SK-N-SH (cell line): ENCODE data around the gene NSUN5. TPM values are rescaled to one million over a fixed set of nuclear protein-coding genes. Genes with fewer than 3 reads are reported as not detected.
"Not testable (repeated sequence)": the region's sequence is repeated elsewhere in the genome, so short reads cannot be mapped to it uniquely, and the experiment has no call there.

Experiments
- CTCF ChIA-PET: fragments of 300-600, 350-600 bp; formaldehyde crosslinking; extraction: SDS; loops from one replicate; lab custom pipeline; 2021; lab: Yijun Ruan, JAX
- POLR2A ChIA-PET: fragments of 350-600 bp; sonication (Branson Sonifier 250); formaldehyde crosslinking; extraction: SDS; loops from one replicate; lab custom pipeline; 2020; ENCODE audit warnings: antibody characterized with exemption, inconsistent platforms; lab: Yijun Ruan, JAX
- DNase-seq: peaks from one replicate; pipeline ENCODE4 v3.0.0; 2012
- H2AFZ ChIP-seq: fragments of 200-600 bp; sonication (generic); 2 replicates; pipeline ENCODE4 v1.8.1; 2016; ENCODE audit warnings: antibody characterized with exemption, mild to moderate bottlenecking, low read depth
- H3F3A ChIP-seq: fragments of 200-600 bp; sonication (generic); replicated peaks from 2 replicates; pipeline ENCODE3; 2016; ENCODE audit warnings: antibody characterized with exemption, mild to moderate bottlenecking; ENCODE audit not compliant: insufficient read depth
- H3K27ac ChIP-seq, 2 experiments: fragments of 200-500 bp in 1 of 2; fragments of 200-600 bp in 1 of 2; sonication (Bioruptor generic) in 1 of 2; sonication (generic), shearing (Covaris generic) in 1 of 2; 2 replicates each; pipeline versions ENCODE4 v1.5.1 to v1.6.1; 2014 to 2016; ENCODE audit warnings: low read depth in 2 of 2, inconsistent platforms in 1 of 2, low read length in 1 of 2, mild to moderate bottlenecking in 1 of 2, mixed read lengths in 1 of 2
- H3K27me3 ChIP-seq: fragments of 200-600 bp; sonication (generic), shearing (Covaris generic); 2 replicates; pipeline ENCODE4 v1.6.1; 2016; ENCODE audit warnings: mixed run types; ENCODE audit not compliant: insufficient read depth
- H3K36me3 ChIP-seq, 2 experiments: fragments of 200-500 bp in 1 of 2; fragments of 200-600 bp in 1 of 2; sonication (Bioruptor generic) in 1 of 2; sonication (generic) in 1 of 2; replicated peaks in 1 of 2; 2 replicates each; pipeline versions ENCODE3 to v1.5.1; 2014 to 2016; ENCODE audit warnings: low read length in 1 of 2, mild to moderate bottlenecking in 1 of 2; ENCODE audit not compliant: insufficient read depth in 2 of 2, control insufficient read depth in 1 of 2
- H3K4me1 ChIP-seq, 2 experiments: fragments of 200-500 bp in 1 of 2; fragments of 200-600 bp in 1 of 2; sonication (Bioruptor generic) in 1 of 2; sonication (generic), shearing (Covaris generic) in 1 of 2; 2 replicates each; pipeline versions ENCODE4 v1.5.1 to v1.6.1; 2014 to 2016; ENCODE audit warnings: low read depth in 1 of 2, low read length in 1 of 2, mixed run types in 1 of 2; ENCODE audit not compliant: insufficient read depth in 2 of 2, control insufficient read depth in 1 of 2
- H3K4me2 ChIP-seq: fragments of 200-600 bp; sonication (generic), shearing (Covaris generic); 2 replicates; pipeline ENCODE4 v1.6.1; 2017; ENCODE audit warnings: mixed run types
- H3K4me3 ChIP-seq, 2 experiments: fragments of 200-500 bp in 1 of 2; fragments of 200-600 bp in 1 of 2; sonication (Bioruptor generic) in 1 of 2; sonication (generic), shearing (Covaris generic) in 1 of 2; 2 replicates each; pipeline versions ENCODE4 v1.5.1 to v1.8.1; 2014 to 2016; ENCODE audit warnings: low read depth in 2 of 2, inconsistent platforms in 1 of 2, low read length in 1 of 2, mild to moderate bottlenecking in 1 of 2, mixed read lengths in 1 of 2, moderate library complexity in 1 of 2
- H3K79me2 ChIP-seq: fragments of 200-600 bp; sonication (generic); 2 replicates; pipeline ENCODE4 v1.8.1; 2017; ENCODE audit warnings: mild to moderate bottlenecking; ENCODE audit not compliant: insufficient read depth
- H3K9ac ChIP-seq: fragments of 200-600 bp; sonication (generic); 2 replicates; pipeline ENCODE4 v1.6.1; 2017; ENCODE audit warnings: mixed run types
- H3K9me2 ChIP-seq: fragments of 200-600 bp; sonication (generic); 2 replicates; pipeline ENCODE4 v1.6.1; 2017; ENCODE audit warnings: mixed run types
- H3K9me3 ChIP-seq: fragments of 200-600 bp; sonication (generic); 2 replicates; pipeline ENCODE4 v1.6.1; 2017; ENCODE audit warnings: mixed run types, mild to moderate bottlenecking, moderate library complexity
- H4K20me1 ChIP-seq: fragments of 200-600 bp; sonication (generic); 2 replicates; pipeline ENCODE4 v1.6.1; 2017; ENCODE audit warnings: mild to moderate bottlenecking, mixed run types; ENCODE audit not compliant: insufficient read depth
- ELF1 ChIP-seq: IDR thresholded peaks from 2 replicates; pipeline ENCODE4 v1.4.0; 2012
- GABPA ChIP-seq: IDR thresholded peaks from 2 replicates; pipeline ENCODE4 v1.4.0; 2012; ENCODE audit warnings: low read depth, mild to moderate bottlenecking
- NRF1 ChIP-seq: IDR thresholded peaks from 2 replicates; pipeline ENCODE4 v1.6.1; 2012; ENCODE audit warnings: low read depth, mild to moderate bottlenecking, low read length
- RAD21 ChIP-seq: IDR thresholded peaks from 2 replicates; pipeline ENCODE4 v1.6.1; 2012; ENCODE audit warnings: mild to moderate bottlenecking, low read length
- TEAD4 ChIP-seq: IDR thresholded peaks from 2 replicates; pipeline ENCODE4 v1.4.0; 2012; ENCODE audit warnings: mild to moderate bottlenecking, borderline replicate concordance; ENCODE audit not compliant: insufficient read depth
- WGBS: methylation state at CpG from one replicate; pipeline ENCODE4 v1.1.6; 2017; ENCODE audit warnings: low lambda C conversion rate; 5-methylcytosine and 5-hydroxymethylcytosine counted together
- polyA plus RNA-seq, 3 experiments: library from polyadenylated mRNA; depleted of rRNA; stranded (reverse); fragments of >200 nt; gene quantifications; 2 replicates each; pipeline ENCODE4 v1.2.3, GENCODE V29; 2012
- TF ChIP-seq, protein P1 (sequence below): IDR thresholded peaks from 2 replicates; pipeline ENCODE4 v1.4.0; 2012; ENCODE audit warnings: low read depth, borderline replicate concordance
- TF ChIP-seq, protein P2 (sequence below): fragments of 200-600 bp; sonication (generic); IDR thresholded peaks from 2 replicates; pipeline ENCODE4 v1.6.1; 2017; ENCODE audit warnings: antibody characterized with exemption, mild to moderate bottlenecking, moderate library complexity

The NSUN5 gene
- polyA plus RNA-seq, 1 of the 3 experiments (the other 2 are of a cell fraction), result 59.2 TPM

DNA sequence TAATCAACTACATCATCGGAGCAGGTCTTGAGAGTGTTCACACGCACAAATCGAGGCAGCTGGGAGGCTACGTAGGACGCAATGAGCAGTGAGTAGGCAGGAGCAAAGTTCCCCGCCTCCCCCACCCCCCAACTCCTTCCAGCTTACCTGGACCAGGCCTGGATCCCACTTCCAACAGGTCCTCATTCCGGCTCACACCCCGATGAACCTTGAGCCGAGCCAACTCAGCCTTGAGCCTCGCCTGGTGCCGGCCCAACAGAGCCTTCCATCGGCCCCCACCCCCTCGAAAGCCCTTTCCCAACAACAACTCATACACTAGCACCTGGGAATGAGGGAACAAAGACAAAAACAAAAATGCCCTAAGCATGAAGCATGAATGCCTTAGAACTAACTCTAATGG is 1.2 kb downstream of the NSUN5 start:
- no peaks in the 10 kb centered on the region for H4K20me1 ChIP-seq
- H3K4me3 ChIP-seq, result peak overlapping the region; percentile 69 to 98; a peak in 3 of 4 replicates
- H3K9me3 ChIP-seq, result no peaks in the 10 kb centered on the region
- H3K9me2 ChIP-seq, result no peaks in the 10 kb centered on the region
- 96% methylated on average over 13 of the region's 13 CpGs for WGBS
- H3F3A ChIP-seq, result no peaks in the 10 kb centered on the region
- H3K4me2 ChIP-seq, result peak overlapping the region; percentile 94
- peaks cover 33% of the 10 kb centered on the region; the same call in 1 of the 2 replicates for H3K79me2 ChIP-seq
- H2AFZ ChIP-seq, result no peak overlapping the region
- ChIA-PET POLR2A (no interaction called here), CTCF (interaction anchor here (1.4 kb wide), 1 partner anchor 144 kb away, joined by 5 read pairs; no protein-coding TSS in a partner anchor)
- H3K27ac ChIP-seq, result no peak overlapping the region
- DNase-seq, result no peak
- no peaks in the 10 kb centered on the region for H3K27me3 ChIP-seq
- H3K9ac ChIP-seq, result no peak overlapping the region
- peaks cover 10 to 27% of the 10 kb centered on the region in 2 experiments for H3K36me3 ChIP-seq
- H3K4me1 ChIP-seq, result peaks cover 0 to 13% of the 10 kb centered on the region in 2 experiments; a peak in 1 of 4 replicates
- TF ChIP-seq NRF1, result no peak
- no peak for TF ChIP-seq TEAD4
- no peak for TF ChIP-seq ELF1
- TF ChIP-seq, protein P1, sequence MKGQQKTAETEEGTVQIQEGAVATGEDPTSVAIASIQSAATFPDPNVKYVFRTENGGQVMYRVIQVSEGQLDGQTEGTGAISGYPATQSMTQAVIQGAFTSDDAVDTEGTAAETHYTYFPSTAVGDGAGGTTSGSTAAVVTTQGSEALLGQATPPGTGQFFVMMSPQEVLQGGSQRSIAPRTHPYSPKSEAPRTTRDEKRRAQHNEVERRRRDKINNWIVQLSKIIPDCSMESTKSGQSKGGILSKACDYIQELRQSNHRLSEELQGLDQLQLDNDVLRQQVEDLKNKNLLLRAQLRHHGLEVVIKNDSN, result no peak
- no peak for TF ChIP-seq GABPA

DNA sequence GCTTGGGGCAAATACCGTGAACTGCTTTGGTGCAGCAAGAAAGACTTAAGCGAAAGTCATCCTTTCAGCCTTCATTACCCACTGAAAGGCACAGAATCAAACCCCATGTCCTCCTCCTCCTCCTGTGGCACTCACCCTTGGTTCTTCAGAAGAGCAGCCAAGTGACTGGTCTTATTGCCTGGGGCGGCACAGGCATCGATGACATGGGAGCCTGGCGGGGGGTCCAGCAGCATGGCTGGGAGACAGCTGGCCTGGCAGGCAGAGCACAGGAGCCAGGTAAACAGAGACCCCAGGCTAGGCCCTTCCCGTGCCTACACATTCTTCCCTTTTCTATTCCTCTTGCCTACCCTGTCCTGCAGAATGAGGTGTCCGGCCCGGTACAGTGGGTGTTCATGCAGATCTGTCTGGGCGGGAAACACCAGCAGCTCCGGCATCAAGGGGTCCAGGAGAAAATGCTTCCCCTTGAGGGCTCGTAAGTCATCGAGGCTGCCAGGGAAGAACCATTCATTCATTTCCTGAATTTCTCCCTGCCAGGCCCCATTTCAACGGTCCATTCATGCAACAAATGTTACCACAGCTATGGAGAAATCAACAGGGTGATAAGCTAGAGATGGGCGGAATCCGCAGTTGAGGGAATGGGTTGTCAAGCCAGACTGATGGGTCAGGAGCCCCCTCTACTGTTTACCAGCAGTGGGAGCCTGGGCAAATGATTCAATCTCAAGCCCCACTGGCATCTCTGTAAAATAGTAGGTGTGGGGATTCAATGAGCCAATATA is 3.8 kb downstream of the NSUN5 start:
- CTCF ChIA-PET, result interaction anchor here (0.7 kb wide), 1 partner anchor 217 kb away, joined by 3 read pairs; the partner anchor contains the start of gene BAZ1B
- POLR2A ChIA-PET, result not testable (repeated sequence)

More for the DNA sequence above, 3.8 kb downstream of the NSUN5 start:
- not testable (repeated sequence) for H3K4me2 ChIP-seq, H3K9me2 ChIP-seq, H3K9me3 ChIP-seq, H3K4me3 ChIP-seq, H3F3A ChIP-seq, H4K20me1 ChIP-seq, H3K27ac ChIP-seq, H3K9ac ChIP-seq, DNase-seq, H3K27me3 ChIP-seq, H2AFZ ChIP-seq
- Histone ChIP-seq H3K36me3 (peaks cover 10 to 27% of the 10 kb centered on the region in 2 experiments), H3K4me1 (peaks cover 0 to 13% of the 10 kb centered on the region in 2 experiments; a peak in 1 of 4 replicates), H3K79me2 (peaks cover 32% of the 10 kb centered on the region; the same call in 1 of the 2 replicates)
- WGBS, result 82% methylated on average over 11 of the region's 15 CpGs
- TF ChIP-seq, protein P2, sequence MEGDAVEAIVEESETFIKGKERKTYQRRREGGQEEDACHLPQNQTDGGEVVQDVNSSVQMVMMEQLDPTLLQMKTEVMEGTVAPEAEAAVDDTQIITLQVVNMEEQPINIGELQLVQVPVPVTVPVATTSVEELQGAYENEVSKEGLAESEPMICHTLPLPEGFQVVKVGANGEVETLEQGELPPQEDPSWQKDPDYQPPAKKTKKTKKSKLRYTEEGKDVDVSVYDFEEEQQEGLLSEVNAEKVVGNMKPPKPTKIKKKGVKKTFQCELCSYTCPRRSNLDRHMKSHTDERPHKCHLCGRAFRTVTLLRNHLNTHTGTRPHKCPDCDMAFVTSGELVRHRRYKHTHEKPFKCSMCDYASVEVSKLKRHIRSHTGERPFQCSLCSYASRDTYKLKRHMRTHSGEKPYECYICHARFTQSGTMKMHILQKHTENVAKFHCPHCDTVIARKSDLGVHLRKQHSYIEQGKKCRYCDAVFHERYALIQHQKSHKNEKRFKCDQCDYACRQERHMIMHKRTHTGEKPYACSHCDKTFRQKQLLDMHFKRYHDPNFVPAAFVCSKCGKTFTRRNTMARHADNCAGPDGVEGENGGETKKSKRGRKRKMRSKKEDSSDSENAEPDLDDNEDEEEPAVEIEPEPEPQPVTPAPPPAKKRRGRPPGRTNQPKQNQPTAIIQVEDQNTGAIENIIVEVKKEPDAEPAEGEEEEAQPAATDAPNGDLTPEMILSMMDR, result peak; percentile 25; the same call in 1 of the 2 replicates
- peak; percentile 24; the same call in 1 of the 2 replicates for TF ChIP-seq RAD21
